GM20000 (cell line): ENCODE measurements around the gene ZNRF3.

Experiments
- DNase-seq: peaks from one replicate; pipeline ENCODE4 v3.0.0; 2012; ENCODE audit warnings: low spot score
- TF ChIP-seq, protein P1 (sequence below): IDR thresholded peaks from 2 replicates; pipeline ENCODE4 v1.5.1; 2012; ENCODE audit warnings: mild to moderate bottlenecking, control low read depth; ENCODE audit errors: extremely low read depth, missing control alignments

ZNRF3 gene

DNA sequence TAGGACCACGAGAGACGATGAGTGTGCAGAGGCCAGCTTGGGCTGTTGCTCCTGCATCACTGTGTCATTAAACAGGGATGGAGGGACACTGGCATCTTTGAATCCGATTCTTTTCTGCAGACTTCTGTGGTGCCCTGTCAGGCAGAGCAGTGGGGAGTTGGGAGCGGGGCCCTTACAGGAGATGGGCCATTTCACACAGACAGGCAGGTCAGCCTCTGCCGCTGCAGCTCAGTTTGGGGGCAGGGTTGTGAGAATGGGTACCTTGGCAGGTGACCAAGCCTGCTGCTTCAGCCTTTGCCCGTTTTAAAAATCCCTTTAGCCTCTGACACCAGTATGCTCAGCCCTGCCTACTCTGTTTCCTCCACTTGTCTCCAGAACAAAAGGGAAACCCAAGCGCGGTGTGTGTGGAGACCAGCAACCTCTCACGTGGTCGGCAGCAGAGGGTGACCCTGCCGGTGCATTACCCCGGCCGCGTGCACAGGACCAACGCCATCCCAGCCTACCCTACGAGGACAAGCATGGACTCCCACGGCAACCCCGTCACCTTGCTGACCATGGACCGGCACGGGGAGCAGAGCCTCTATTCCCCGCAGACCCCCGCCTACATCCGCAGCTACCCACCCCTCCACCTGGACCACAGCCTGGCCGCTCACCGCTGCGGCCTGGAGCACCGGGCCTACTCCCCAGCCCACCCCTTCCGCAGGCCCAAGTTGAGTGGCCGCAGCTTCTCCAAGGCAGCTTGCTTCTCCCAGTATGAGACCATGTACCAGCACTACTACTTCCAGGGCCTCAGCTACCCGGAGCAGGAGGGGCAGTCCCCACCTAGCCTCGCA, 165.7 kb downstream of the ZNRF3 start:
- TF ChIP-seq, protein P1, sequence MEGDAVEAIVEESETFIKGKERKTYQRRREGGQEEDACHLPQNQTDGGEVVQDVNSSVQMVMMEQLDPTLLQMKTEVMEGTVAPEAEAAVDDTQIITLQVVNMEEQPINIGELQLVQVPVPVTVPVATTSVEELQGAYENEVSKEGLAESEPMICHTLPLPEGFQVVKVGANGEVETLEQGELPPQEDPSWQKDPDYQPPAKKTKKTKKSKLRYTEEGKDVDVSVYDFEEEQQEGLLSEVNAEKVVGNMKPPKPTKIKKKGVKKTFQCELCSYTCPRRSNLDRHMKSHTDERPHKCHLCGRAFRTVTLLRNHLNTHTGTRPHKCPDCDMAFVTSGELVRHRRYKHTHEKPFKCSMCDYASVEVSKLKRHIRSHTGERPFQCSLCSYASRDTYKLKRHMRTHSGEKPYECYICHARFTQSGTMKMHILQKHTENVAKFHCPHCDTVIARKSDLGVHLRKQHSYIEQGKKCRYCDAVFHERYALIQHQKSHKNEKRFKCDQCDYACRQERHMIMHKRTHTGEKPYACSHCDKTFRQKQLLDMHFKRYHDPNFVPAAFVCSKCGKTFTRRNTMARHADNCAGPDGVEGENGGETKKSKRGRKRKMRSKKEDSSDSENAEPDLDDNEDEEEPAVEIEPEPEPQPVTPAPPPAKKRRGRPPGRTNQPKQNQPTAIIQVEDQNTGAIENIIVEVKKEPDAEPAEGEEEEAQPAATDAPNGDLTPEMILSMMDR: no peak
- DNase-seq: no peak

DNA sequence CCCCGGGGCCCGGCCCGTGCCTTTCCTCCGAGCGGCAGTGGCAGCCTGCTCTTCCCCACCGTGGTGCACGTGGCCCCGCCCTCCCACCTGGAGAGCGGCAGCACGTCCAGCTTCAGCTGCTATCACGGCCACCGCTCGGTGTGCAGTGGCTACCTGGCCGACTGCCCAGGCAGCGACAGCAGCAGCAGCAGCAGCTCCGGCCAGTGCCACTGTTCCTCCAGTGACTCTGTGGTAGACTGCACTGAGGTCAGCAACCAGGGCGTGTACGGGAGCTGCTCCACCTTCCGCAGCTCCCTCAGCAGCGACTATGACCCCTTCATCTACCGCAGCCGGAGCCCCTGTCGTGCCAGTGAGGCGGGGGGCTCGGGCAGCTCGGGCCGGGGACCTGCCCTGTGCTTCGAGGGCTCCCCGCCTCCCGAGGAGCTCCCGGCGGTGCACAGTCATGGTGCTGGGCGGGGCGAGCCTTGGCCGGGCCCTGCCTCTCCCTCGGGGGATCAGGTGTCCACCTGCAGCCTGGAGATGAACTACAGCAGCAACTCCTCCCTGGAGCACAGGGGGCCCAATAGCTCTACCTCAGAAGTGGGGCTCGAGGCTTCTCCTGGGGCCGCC, 166.4 kb downstream of the ZNRF3 start:
- DNase-seq: no peak
- TF ChIP-seq, protein P1: no peak

DNA sequence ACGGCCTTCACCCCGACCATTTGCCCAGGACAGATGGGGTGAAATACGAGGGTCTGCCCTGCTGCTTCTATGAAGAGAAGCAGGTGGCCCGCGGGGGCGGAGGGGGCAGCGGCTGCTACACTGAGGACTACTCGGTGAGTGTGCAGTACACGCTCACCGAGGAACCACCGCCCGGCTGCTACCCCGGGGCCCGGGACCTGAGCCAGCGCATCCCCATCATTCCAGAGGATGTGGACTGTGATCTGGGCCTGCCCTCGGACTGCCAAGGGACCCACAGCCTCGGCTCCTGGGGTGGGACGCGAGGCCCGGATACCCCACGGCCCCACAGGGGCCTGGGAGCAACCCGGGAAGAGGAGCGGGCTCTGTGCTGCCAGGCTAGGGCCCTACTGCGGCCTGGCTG, 167.1 kb downstream of the ZNRF3 start:
- TF ChIP-seq, protein P1: no peak
- DNase-seq: no peak

DNA sequence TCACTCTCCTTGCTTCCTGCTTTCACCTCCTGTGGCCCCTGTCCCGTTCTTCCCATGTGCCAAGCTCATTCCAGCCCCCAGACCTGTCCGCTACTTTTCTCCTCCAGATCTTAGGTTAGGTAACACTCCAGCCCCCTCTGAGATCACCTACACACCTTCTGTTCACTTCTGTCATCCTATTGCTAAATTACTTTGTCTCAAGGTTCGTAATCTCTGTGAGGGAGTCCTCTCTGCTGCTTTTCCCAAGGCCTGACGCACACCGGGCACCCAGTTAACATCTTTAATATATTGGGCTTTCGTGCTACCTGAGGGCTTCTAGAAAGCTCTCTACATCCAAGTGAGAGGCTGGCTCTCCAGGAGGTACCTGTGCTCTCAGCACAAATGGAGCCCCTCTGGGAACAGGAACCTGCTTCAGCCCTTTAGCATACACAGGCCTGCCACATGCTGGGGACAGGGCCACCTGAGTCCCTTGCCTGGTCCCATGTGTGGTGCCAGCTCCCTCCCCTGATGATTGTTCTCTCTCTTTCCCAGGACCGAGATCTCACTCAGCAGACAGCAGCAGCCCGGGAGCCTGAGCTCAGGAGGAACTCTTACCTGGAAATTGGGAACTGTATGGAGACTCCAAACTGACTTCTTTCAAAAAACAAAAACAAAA, 169.8 kb downstream of the ZNRF3 start:
- TF ChIP-seq, protein P1: no peak
- DNase-seq: no peak

DNA sequence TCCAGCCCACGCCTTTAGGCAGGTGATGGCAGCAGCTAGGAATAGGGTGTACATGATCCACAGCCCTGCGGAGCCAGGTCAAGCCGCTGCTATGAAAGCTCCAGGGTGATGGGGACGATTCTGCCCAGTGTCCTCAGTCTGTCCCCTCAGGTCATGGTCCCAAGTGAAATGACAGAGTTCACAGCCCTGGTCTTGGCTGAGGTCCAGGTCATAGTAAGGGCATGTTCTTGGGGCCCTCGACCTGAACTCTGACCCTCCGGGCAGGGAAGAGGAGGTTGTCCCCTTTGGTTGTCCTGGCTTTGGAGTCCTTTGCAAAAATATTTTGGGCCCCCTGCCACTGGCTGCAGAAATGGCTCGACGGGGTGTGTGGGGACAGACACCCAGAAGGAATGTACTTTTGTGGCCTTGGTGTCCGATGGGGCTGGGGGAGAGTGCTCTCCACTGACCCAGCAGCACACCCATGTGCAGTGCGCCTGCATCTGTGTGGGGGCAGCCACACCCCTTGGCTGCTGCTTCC, 170.9 kb downstream of the ZNRF3 start:
- no peak for DNase-seq
- TF ChIP-seq, protein P1: no peak

DNA sequence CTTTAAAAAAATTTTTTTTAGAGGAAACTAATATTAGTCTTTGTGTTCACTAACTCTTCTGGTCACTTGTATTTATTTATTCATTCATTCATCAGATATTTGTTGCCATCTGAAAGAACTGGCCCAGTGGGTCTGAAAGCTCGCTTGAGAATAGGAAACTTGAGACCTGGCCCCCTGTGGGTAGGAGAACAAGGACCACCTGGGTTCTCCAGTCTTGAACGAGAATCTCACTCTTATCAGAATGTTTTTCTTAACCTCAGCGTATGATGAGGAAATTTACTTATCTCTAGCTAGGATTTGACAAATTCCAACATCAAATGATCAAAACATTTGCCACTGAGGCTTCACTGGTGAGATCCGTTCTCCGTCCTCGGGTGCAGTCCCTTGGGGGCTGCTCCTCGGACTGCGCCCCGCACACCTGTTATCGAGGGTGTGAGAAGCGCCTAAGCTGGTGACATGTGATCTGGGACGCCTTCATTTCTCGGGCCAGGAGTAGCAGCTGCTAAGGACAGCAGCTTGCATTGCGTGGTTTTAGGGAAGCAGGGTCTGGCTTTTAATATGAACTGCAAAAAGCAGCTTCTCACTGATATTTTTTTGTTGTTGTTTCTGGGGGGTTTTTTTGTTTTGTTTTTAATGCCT, 171.9 kb downstream of the ZNRF3 start:
- TF ChIP-seq, protein P1: no peak

More for the DNA sequence above, 171.9 kb downstream of the ZNRF3 start:
- DNase-seq: no peak
